Stimulated activated CD4-positive, alpha-beta T cell treated with anti-CD3 and anti-CD28 coated beads, Interleukin-4, amount 100 ng/mL, for 48 hours (primary cell): ENCODE measurements around the gene ING2.
"Not testable (repeated sequence)": the region's sequence is repeated elsewhere in the genome, so short reads cannot be mapped to it uniquely, and the experiment has no call there.

Experiments
- DNase-seq, 2 donors: peaks; one replicate each; pipeline ENCODE4 v3.0.0-alpha.2; 2020; ENCODE audit warnings: low read depth in 2 of 2

The ING2 gene, protein sequence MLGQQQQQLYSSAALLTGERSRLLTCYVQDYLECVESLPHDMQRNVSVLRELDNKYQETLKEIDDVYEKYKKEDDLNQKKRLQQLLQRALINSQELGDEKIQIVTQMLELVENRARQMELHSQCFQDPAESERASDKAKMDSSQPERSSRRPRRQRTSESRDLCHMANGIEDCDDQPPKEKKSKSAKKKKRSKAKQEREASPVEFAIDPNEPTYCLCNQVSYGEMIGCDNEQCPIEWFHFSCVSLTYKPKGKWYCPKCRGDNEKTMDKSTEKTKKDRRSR

DNA sequence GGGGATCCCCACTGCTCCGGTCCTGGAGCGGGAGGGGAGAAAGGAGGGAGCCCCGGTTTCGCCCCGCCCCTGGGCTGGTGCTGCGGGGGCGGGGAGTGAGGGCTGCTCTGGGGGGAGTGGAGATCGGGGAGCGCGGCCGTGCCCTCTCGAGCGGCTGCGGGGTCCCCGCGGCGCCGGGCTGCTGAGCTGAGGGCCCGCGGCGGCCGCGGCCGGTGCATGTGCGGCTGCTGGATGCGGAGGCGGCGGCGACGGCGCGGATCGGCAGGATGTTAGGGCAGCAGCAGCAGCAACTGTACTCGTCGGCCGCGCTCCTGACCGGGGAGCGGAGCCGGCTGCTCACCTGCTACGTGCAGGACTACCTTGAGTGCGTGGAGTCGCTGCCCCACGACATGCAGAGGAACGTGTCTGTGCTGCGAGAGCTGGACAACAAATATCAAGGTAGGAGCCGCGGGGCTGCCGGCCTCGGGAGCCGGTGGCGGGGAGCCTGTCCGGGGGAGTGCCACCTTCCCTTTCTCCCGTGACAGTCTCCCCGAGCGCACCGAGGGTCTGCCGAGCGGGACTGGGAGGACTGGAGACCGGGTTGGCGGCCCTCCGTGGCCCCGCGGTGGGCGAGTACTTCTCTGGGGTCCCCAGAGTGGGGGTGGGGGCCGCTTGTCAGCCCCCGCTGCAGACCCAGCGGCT, at the start of gene ING2:
TSS of gene ING2 (plus strand) at position 129 of the 681 bp plus-strand sequence. CDS start at position 267, 138 bp downstream.
- peak; percentile 51 to 76 for DNase-seq

DNA sequence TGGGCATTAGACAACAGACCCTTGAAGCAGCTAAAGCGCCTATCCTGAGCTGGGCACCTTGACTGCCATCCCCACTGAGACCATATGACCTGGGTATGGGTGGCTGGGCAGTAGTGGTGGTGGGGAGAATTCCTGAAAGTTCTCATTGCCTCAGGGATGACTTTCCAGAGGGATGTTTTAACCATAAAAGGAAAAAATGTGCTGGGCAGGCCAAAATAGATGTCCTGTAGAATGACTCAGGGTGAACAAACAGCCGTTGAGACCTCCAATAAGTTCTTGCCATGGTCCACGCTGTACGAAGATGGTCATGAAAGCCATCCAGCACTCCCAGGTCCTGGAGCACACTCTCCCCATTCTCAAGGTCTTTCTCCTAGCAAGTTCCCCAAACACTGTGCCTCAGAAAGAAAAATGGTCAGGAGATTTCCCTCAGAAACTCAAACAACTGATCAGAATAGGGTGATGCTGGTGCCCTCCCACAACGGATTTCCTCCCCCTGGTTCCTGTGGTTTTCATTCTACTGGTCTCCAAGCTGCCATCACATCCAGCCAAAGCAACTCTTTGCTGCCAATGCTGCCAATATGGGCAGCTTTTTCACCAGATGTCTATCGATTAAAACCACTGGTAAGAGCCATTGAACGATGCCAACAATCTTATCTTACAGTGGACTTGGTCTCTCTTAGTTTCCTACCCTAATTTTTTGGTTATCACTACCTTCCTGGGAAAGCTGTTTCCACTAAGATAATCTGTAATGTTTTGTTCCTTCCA, 49.2 kb upstream of the ING2 start:
- DNase-seq: no peak

DNA sequence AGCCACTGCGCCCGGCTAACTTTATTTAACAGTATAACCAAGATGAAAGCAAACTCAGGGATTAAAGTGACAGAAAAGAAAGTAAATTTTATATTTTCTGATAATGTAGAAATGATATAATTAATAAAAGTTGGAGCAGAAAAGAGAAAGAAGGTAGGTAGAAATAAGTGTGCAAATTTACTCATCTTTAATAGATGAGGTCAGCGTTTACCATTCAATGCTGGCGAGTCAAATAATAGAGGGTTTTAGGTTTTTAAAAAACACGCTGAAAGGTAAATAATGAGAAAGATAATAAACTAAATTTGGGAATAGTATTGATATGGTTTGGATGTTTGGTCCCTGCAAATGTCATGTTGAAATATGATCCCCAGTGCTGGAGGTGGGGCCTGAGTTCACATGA, 46.9 kb upstream of the ING2 start:
- no peak for DNase-seq

DNA sequence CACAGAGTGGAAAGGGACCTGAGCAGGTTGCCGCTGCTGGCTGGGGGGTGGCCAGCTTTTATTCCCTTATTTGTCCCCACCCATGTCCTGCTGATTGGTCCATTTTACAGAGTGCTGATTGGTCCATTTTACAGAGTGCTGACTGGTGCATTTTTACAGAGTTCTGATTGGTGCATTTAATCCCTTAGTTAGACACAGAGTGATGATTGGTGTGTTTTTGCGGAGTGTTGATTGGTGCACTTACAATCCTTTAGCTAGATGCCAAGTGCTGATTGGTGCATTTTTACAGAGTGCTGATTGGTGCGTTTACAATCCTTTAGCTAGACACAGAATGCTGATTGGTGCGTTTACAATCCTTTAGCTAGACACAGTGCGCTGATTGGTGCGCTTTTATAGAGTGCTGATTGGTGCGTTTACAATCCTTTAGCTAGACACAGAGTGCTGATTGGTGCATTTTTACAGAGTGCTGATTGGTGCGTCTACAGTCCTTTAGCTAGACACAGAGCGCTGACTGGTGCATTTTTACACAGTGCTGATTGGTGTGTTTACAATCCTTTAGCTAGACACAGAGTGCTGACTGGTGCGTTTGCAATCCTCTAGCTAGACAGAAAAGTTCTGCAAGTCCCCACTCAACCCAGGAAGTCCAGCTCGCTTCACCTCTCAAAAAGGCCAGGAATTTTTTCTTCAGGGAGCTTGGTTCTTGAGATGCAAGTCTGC, 40.8 kb upstream of the ING2 start:
- DNase-seq: not testable (repeated sequence)

DNA sequence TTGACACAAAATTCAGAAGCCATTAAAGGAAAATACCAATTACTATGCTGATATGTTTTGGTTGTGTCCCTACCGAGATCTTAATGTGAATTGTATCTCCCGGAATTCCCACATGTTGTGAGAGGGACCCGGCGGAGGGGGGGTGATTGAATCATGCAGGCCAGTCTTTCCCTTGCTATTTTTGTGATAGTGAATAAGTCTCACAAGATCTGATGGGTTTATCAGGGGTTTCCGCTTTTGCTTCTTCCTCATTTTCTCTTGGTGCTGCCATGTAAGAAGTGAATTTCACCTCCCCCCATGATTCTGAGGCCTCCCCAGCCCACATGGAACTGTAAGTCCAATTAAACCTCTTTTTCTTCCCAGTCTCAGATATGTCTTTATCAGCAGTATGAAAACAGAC, 39.0 kb upstream of the ING2 start:
- DNase-seq: not testable (repeated sequence)

DNA sequence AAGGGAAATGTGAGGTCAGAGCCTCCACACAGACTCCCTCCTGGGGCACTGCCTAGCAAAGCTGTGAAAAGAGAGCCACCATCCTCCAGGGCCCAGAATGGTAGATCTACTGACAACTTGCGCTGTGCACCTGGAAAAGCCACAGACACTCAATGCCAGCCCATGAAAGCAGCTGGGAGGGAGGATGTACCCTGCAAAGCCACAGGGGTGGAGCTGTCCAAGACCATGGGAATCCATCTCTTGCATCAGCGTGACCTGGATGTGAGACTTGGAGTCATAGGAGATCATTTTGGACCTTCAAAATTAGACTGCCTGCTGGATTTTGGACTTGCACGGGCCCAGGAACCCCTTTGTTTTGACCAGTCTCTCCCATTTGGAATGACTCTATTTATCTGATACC, 37.6 kb upstream of the ING2 start:
- no peak for DNase-seq

- no peak for DNase-seq
Observed at GRCh38 chr4:183468210-183469095, 36.4 kb upstream of the ING2 start.

DNA sequence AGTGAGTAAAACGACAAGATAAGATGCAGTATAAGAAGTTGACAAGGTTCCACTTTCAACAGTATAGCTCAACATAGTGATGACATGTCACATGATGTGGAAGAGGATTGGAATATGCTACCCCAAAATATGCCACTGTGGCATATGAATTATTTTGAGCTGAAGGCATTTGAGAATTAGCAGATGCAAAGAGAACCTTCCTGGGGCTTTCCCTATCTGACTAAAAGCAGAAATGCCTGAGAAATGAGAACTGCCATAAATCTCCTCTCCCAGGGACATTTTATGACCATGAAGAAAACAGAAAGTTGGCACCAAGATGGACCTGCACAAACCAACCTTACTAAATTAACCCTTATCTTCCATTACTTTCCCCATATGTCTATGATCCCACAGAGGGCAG, 35.6 kb upstream of the ING2 start:
- DNase-seq: no peak

- no peak for DNase-seq
Observed at GRCh38 chr4:183469936-183470335, 34.9 kb upstream of the ING2 start.

GRCh38 chr4:183470821-183471220, 34.0 kb upstream of the ING2 start:
- no peak for DNase-seq

- DNase-seq: peak; percentile 75 to 88
Observed at GRCh38 chr4:183471946-183472708, 32.7 kb upstream of the ING2 start.

- DNase-seq: no peak
Observed at GRCh38 chr4:183478123-183478522, 26.7 kb upstream of the ING2 start.

DNA sequence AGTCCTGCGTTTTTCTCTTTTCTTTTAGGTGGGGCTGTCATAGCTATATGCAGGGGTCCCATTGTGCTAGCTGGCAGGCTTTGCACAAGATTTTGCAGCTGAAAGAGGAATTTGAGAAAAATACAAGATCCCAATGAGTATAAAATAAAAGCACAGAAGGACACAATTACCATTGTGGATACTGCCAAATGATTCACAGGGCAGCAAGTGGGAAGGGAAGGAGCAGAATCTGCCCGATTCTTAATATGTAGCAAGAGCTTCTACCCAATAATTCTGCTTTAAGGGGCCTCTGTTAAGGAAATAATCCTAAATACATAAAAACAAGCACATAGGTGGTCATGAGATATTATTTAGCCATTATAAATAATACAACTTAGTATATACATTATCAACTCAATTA, 25.9 kb upstream of the ING2 start:
- no peak for DNase-seq

GRCh38 chr4:183482515-183483095, 22.3 kb upstream of the ING2 start:
- DNase-seq: not testable (repeated sequence)

GRCh38 chr4:183483997-183484396, 20.9 kb upstream of the ING2 start:
- no peak for DNase-seq

DNA sequence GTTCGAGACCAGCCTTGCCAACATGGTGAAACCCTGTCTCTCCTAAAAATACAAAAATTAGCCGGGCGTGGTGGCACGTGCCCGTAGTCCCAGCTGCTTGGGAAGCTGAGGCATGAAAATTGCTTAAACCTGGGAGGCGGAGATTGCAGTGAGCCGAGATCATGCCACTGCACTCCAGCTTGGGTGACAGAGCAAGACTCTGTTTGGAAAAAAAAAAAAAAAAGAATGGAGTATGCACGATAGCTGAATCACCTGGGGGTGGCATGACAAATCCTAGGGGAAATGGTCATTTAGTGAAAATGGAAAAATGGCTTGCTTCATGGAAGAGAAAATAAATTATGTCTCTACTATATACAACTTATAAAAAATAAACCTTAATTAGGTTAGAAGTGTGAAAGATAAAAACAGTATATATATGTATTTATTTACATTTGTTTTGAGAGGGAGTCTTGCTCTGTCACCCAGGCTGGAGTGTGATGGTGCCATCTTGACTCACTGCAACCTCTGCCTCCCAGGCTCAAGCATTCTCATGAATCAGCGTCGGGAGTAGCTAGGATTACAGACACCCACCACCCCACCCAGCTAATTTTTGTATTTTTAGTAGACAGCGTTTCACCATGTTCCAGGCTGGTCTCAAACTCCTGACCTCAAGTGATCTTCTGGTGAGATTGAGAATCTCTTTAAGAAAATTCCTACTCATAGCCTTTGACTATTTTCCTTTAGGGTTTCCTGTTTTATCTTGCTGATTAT, 19.3 kb upstream of the ING2 start:
- no peak for DNase-seq

DNA sequence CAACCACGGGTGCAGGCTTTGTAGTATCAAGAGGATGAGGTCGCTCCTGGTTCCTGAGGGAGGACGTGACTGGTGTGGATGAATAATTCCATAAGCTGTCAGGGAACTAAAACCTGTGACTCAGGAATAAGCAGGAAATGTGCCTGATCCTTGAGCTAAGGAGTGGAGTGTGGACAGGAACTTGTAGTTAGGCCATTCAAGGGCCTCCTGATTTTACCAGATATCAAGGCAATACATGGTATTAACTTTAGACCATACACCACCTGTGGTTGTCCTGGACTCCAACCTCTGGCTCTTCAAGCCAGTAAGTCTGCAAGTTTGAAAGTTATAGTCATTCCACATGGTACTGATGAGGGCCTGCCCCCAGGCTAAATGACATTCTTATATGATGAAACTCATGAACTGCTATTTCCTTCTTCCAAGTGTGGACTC, 12.1 kb upstream of the ING2 start:
- no peak for DNase-seq

- DNase-seq: no peak
Observed at GRCh38 chr4:183493246-183493645, 11.6 kb upstream of the ING2 start.

- DNase-seq: no peak
Observed at GRCh38 chr4:183495184-183495583, 9.7 kb upstream of the ING2 start.
